Lower leg skin (tissue), 3 donors: ENCODE results near the gene GRIP2.

Experiments used
- CTCF ChIP-seq, 3 donors: fragments of 450-650 bp; IDR thresholded peaks; one replicate each; pipeline ENCODE4 v1.5.1; 2016; ENCODE audit warnings: antibody characterized with exemption in 3 of 3, mild to moderate bottlenecking in 3 of 3, moderate library complexity in 2 of 3
- POLR2A ChIP-seq, 2 donors: fragments of 450-650 bp; IDR thresholded peaks; one replicate each; pipeline ENCODE4 v1.6.1; 2016 to 2017; ENCODE audit warnings: antibody characterized with exemption in 2 of 2, mild to moderate bottlenecking in 1 of 2, moderate library complexity in 1 of 2

GRCh38 chr3:14510838-14511622 lies 29.1 kb downstream of the GRIP2 start:
- no peak for TF ChIP-seq CTCF (IDR thresholded peaks at IDR 0.05)
- no peak for TF ChIP-seq POLR2A (IDR thresholded peaks at IDR 0.05)
